ENCODE data around the gene POLD1. TPM values are rescaled to one million over a fixed set of nuclear protein-coding genes. Genes with fewer than 3 reads are reported as not detected.

Gene POLD1
- polyA plus RNA-seq, 1 of the 3 experiments (the other 2 are of a cell fraction), result 33.6 TPM

DNA sequence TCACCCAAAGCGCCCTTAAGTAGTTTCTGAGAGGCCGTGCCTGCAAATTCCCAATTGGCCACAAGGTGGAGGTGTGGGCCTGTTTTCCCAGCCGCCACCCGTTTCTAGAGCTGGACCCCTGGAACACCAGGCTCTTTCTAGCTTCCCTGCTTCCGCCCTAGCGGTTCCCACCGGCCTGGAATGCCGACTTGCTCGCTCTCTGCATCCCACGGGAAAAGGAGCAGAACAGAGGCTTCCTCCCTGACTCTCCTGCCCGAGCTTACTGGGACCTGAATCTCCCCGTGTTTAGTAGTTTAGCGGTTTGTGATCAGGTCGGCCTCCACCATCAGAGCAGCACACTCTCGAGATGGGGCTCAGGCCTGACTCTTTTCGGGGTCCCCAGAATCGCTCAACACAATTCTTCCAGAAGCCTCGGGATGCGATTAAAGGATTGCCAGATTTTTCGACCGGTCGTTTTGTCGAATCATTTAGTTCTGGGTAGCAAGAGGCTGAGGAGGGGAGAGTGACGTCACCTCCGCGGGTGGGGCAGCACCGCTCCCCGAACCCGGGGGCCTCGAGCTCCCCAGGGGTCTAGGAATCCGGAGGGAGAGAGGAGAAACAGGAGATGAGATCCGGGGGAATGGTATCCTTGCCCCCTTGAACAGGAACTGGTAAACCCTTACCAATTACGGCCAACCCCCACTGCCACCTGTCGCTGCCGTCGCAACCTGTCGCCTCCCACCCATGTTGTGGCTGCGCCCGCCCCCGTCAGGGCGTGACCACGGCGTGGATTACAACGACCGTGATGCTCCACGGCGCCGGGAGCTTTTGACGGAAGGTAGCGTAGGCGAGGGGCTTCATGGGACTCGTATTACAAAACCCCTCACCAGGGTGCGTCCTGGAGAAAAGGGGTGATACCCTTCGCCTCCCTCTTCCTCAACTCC lies 26.7 kb upstream of the POLD1 start:
- Histone ChIP-seq H3K36me3 (replicated peaks in 1 of 2; ENCODE audit: control insufficient read depth in 1 of 2, insufficient read depth in 2 of 2, low read length in 1 of 2) (no peaks in the 10 kb centered on the region), H3K79me2 (ENCODE audit: insufficient read depth) (no peaks in the 10 kb centered on the region), H3K27ac (ENCODE audit: low read depth in 2 of 2, low read length in 1 of 2) (peak overlapping the region in 1 of 2 experiments; percentile 67; a peak in 2 of 4 replicates), H3K4me2 (peak overlapping the region; percentile 56), H3K4me1 (ENCODE audit: control insufficient read depth in 1 of 2, insufficient read depth in 2 of 2, low read depth in 1 of 2, low read length in 1 of 2) (peaks cover 0 to 4% of the 10 kb centered on the region in 2 experiments; a peak in 1 of 4 replicates), H3F3A (replicated peaks; ENCODE audit: insufficient read depth) (no peaks in the 10 kb centered on the region), H3K27me3 (ENCODE audit: insufficient read depth) (no peaks in the 10 kb centered on the region), H3K9me2 (no peaks in the 10 kb centered on the region), H3K4me3 (ENCODE audit: low read depth in 2 of 2, low read length in 1 of 2) (peak overlapping the region; percentile 43 to 52), H4K20me1 (ENCODE audit: insufficient read depth) (no peaks in the 10 kb centered on the region), H2AFZ (ENCODE audit: low read depth) (peak overlapping the region; percentile 86), H3K9ac (0 out of 2 replicates have a peak overlapping the region, but pooled peaks have one; percentile 7), H3K9me3 (no peaks in the 10 kb centered on the region)
- TF ChIP-seq MXI1 (IDR thresholded peaks at IDR 0.05; ENCODE audit: low read depth, low read length) (no peak), SMC3 (IDR thresholded peaks at IDR 0.05; ENCODE audit: low read depth, low read length) (peak; percentile 62), RAD21 (IDR thresholded peaks at IDR 0.05; ENCODE audit: low read length) (peak; percentile 78)
- TF ChIP-seq, protein P1, sequence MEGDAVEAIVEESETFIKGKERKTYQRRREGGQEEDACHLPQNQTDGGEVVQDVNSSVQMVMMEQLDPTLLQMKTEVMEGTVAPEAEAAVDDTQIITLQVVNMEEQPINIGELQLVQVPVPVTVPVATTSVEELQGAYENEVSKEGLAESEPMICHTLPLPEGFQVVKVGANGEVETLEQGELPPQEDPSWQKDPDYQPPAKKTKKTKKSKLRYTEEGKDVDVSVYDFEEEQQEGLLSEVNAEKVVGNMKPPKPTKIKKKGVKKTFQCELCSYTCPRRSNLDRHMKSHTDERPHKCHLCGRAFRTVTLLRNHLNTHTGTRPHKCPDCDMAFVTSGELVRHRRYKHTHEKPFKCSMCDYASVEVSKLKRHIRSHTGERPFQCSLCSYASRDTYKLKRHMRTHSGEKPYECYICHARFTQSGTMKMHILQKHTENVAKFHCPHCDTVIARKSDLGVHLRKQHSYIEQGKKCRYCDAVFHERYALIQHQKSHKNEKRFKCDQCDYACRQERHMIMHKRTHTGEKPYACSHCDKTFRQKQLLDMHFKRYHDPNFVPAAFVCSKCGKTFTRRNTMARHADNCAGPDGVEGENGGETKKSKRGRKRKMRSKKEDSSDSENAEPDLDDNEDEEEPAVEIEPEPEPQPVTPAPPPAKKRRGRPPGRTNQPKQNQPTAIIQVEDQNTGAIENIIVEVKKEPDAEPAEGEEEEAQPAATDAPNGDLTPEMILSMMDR (IDR thresholded peaks at IDR 0.05), result peak; percentile 82
- ChIA-PET CTCF (interaction anchor here (0.5 to 5.1 kb wide), 36 partner anchors 9 to 564 kb away, joined by 3 to 34 read pairs (median 4); partner anchors contain the start of genes NR1H2, POLD1 and SPIB), POLR2A (interaction anchor here (0.6 to 1.7 kb wide), 6 partner anchors 9 to 154 kb away, joined by 3 to 8 read pairs (median 3); partner anchors contain the start of gene JOSD2)
- 29% methylated on average over 44 of the region's 54 CpGs for WGBS (ENCODE audit: low lambda C conversion rate)
- peak; percentile 70 for DNase-seq

DNA sequence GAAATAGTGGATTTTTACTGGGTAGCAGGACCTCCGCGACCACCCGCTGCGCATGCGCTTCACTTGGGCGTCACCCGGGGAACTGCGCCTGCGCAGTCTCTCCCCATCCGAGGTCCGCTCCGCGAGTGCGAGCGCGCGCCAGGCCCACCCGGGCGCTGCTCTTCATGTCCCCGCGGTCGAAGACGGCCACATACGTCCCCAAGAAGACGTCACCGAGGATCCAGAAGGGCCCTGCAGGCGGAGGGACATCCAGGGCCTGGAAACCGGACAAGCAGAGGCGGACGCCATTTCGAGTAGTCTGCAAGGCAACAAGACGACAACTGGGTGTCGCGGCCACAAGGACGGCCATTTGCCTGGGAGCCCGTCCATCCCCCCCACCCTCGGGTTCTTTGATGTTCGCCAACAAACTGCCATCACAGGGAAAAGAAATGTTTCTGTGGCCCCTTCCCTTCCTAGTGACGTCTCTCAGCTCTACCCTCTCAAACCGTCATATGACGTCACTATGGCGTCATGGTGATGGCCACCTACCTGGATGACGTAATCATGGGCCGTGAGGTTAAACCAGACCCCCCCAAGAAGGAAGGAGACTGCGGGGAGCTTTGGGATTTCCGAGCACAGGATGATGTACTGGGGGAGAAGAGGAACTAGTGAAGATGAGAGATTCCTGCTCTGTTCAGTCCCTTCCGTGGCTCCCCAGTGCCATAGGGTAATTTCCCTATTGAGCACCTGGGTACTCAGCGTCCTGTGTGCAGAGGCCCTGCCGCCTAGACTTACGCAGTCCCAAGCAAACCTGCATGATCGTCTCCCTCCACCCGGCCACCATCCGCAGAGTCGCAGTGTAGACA lies 25.4 kb upstream of the POLD1 start:
- Histone ChIP-seq H3K79me2 (ENCODE audit: insufficient read depth) (no peaks in the 10 kb centered on the region), H3K4me2 (peak overlapping the region; percentile 56), H3K9ac (no peak overlapping the region), H3K9me2 (no peaks in the 10 kb centered on the region), H2AFZ (ENCODE audit: low read depth) (no peak overlapping the region; the same call in 1 of the 2 replicates), H3K27ac (ENCODE audit: low read depth in 2 of 2, low read length in 1 of 2) (peak overlapping the region in 1 of 2 experiments; percentile 29; a peak in 1 of 4 replicates), H3K4me3 (ENCODE audit: low read depth in 2 of 2, low read length in 1 of 2) (peak overlapping the region; percentile 30 to 52; a peak in 2 of 4 replicates), H3K4me1 (ENCODE audit: control insufficient read depth in 1 of 2, insufficient read depth in 2 of 2, low read depth in 1 of 2, low read length in 1 of 2) (peaks cover 0 to 4% of the 10 kb centered on the region in 2 experiments; a peak in 1 of 4 replicates), H3K36me3 (replicated peaks in 1 of 2; ENCODE audit: control insufficient read depth in 1 of 2, insufficient read depth in 2 of 2, low read length in 1 of 2) (no peaks in the 10 kb centered on the region), H3K9me3 (no peaks in the 10 kb centered on the region), H4K20me1 (ENCODE audit: insufficient read depth) (no peaks in the 10 kb centered on the region), H3F3A (replicated peaks; ENCODE audit: insufficient read depth) (no peaks in the 10 kb centered on the region), H3K27me3 (ENCODE audit: insufficient read depth) (no peaks in the 10 kb centered on the region)
- DNase-seq, result peak; percentile 89
- TF ChIP-seq, protein P2, sequence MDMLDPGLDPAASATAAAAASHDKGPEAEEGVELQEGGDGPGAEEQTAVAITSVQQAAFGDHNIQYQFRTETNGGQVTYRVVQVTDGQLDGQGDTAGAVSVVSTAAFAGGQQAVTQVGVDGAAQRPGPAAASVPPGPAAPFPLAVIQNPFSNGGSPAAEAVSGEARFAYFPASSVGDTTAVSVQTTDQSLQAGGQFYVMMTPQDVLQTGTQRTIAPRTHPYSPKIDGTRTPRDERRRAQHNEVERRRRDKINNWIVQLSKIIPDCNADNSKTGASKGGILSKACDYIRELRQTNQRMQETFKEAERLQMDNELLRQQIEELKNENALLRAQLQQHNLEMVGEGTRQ (IDR thresholded peaks at IDR 0.05; ENCODE audit: borderline replicate concordance, low read depth, low read length), result no peak
- no peak for TF ChIP-seq RAD21 (IDR thresholded peaks at IDR 0.05; ENCODE audit: low read length)
- TF ChIP-seq FOXJ3 (CRISPR knock-in tag; IDR thresholded peaks at IDR 0.05), result no peak
- TF ChIP-seq CHD2 (IDR thresholded peaks at IDR 0.05; ENCODE audit: low read length, partially characterized antibody), result no peak
- TF ChIP-seq POLR2AphosphoS5 (IDR thresholded peaks at IDR 0.05; ENCODE audit: low read depth, low read length), result no peak
- TF ChIP-seq GATA2 (CRISPR knock-in tag; IDR thresholded peaks at IDR 0.05), result no peak
- TF ChIP-seq ELF1 (IDR thresholded peaks at IDR 0.05), result no peak
- TF ChIP-seq NRF1 (IDR thresholded peaks at IDR 0.05; ENCODE audit: low read depth, low read length), result peak; percentile 79
- CTCF ChIA-PET, result interaction anchor here (0.6 to 5.1 kb wide), 10 partner anchors 10 to 363 kb away, joined by 3 to 34 read pairs (median 4); no protein-coding TSS in a partner anchor
- POLR2A ChIA-PET, result interaction anchor here (0.8 to 1.7 kb wide), 2 partner anchors 9 to 25 kb away, joined by 3 to 8 read pairs; no protein-coding TSS in a partner anchor
- 64% methylated on average over 46 of the region's 54 CpGs for WGBS (ENCODE audit: low lambda C conversion rate)

All from SK-N-SH (cell line).